Stimulated activated CD8-positive, alpha-beta memory T cell treated with anti-CD3 and anti-CD28 coated beads, Interleukin-4, amount 100 ng/mL, for 4 hours (primary cell): Measurements from ENCODE around the gene SLIT3.

ENCODE experiments used
- DNase-seq, 2 donors: peaks; one replicate each; pipeline ENCODE4 v3.0.0-alpha.2; 2020; ENCODE audit warnings: low read depth in 2 of 2, low spot score in 1 of 2

Gene SLIT3

DNA sequence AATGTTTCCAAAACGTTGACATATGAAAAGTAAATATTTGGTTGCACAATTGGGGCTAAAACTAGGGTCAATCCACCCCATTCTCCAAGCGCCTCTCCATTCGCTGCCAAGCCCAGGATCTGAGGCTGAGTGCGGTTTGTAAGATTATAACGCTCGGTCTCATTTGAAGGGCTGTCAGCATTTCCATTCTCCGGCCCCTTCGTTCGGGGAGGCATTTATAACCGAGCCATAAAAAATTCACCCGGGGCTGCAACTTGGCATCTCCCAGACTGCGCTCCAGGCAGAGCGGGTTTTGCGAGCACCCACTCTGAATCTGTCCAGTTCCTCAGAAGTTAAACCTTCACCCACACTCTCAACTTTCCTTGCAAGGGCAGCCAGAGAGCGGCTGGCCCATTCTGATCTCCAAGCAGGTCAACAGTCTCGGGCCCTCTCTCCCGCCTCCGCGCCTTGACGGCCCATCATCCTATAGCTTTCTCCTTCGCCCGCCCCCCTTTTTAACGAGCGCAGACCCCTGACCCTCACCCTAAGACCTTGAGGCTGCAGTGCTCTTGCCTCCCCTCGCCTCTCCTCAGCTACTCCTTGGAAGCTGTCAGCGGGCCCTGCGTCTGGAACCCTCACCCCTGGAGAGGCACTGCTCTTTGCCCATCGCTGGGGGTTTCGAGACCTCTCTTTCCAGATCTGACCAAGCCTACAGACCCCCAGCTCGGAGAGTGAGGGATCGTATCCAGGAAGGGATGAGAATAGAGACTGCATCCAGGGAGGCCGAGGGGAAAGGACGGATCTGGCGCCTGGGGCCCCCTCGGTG is 1.1 kb downstream of the SLIT3 start:
- DNase-seq = no peak

GRCh38 chr5:169299191-169299662 is 1.7 kb downstream of the SLIT3 start:
- DNase-seq = no peak

GRCh38 chr5:169298193-169298592 is 2.7 kb downstream of the SLIT3 start:
- no peak for DNase-seq

- DNase-seq = no peak
Measured at GRCh38 chr5:169296419-169297143, 4.4 kb downstream of the SLIT3 start.

- no peak for DNase-seq
Measured at GRCh38 chr5:169295306-169295705, 5.6 kb downstream of the SLIT3 start.

- DNase-seq = no peak
Measured at GRCh38 chr5:169294621-169295020, 6.3 kb downstream of the SLIT3 start.

DNA sequence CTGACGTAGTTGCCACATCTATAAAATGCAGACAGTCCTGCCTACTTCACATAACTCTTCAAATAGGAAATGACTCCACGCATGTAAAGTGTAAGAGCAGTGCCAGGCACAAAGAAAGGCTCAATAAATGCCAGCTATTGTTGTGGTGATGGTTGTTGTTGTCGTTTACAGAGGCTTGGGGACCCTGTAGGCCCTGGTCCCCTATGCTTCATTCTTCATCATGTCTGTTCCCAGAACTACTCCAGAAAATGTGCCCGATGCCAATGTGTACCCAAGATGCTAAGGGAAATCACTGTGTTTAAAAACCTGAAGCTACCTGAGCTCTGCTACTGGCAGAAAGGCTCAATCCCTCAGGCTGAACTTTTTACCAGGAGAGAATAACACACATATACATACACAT is 9.1 kb downstream of the SLIT3 start:
- DNase-seq = no peak

DNA sequence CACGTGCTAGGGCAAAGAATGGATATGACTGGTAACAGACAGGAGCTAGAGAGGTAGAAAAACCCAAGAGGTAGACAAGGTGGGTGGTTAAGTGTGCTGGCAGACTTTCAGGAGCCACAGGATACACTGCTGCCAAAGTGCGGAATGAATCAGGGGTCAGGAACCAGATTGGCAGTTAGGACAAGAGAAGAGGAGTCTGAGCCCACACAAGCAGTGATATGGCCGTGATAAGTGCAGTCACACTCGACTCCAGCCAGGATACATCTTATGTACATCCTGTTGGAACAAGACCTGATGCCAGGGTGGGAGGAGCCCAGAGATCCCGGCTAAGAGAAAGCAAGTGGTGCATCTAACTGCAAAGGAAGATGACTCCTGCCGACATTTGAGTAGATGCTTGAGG is 10.0 kb downstream of the SLIT3 start:
- DNase-seq = no peak

DNA sequence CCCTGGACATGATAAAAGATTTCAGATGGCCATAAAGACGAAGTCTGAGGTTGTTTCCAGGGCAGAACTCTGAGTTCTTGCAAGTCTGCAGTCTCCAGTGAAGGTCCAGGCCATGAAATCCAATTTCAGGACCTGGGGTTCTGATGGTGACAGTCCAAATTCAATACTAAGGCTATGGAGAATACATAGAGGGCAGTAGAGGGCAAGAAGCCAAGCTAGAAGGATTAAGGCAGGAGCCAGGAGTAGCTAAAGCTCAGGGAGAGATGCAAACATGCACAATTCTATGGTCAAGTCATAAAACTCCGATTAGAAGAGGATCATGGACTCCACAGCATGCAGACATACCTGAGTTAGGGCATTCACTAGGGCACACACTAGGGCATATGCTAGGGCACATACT is 11.4 kb downstream of the SLIT3 start:
- no peak for DNase-seq

GRCh38 chr5:169288066-169288930 is 12.6 kb downstream of the SLIT3 start:
- no peak for DNase-seq

- no peak for DNase-seq
Measured at GRCh38 chr5:169287529-169287928, 13.4 kb downstream of the SLIT3 start.

DNA sequence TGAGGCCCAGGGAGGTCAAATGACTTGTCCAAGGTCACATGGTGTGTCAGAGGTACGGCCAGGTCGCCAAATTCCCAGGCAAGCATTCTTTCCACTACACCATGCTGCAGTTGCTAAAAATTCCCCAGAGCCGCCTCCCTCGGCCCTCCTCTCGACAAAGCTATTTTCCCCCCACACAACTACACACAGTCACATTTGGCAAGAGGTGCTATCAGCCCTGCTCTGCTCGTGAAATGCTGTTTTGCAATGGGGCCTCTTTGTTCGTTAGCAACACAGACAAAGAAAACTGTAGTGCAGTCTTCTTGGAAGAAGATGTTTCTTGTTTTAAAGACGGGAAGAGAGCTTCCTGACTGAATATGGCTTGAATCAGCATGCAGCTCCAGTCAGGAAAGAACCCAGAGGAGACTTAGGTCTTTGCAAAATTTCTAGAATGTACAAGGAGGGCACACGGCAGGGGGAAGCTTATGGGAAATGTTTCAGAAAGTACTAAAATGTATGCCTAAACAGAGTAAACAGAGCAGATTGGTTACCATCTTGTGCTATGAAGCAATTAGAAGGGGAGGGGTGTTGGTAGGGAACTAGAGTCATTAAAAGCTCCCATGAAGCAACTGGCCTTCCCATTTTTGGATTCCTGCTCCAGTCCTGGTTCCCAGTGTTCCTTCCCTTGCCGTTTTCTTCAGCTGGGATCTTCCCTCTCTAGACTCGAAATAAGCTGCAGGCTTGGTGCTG is 14.2 kb downstream of the SLIT3 start:
- no peak for DNase-seq

GRCh38 chr5:169283887-169284286 is 17.1 kb downstream of the SLIT3 start:
- no peak for DNase-seq

GRCh38 chr5:169281625-169282024 is 19.3 kb downstream of the SLIT3 start:
- DNase-seq = no peak

DNA sequence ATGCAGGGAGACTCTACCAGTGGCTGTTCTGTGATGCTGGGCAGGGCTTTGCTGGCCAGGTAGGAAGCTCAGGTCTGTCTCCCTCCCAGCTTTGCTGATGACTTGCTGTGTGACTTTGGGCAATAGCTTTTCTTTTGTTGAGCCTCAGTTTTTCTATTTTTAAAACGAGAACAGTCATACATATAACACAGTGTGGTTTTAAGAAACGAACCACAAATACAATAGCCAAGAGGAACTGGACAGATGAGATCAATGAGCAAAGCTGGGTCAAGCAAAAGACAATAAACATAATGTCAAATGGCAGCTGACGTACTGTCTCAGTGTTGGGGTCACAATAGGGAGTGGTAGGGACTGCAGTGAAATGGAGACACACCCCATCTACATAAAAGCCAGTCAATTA is 20.2 kb downstream of the SLIT3 start:
- DNase-seq = no peak

- no peak for DNase-seq
Measured at GRCh38 chr5:169280286-169280685, 20.7 kb downstream of the SLIT3 start.

DNA sequence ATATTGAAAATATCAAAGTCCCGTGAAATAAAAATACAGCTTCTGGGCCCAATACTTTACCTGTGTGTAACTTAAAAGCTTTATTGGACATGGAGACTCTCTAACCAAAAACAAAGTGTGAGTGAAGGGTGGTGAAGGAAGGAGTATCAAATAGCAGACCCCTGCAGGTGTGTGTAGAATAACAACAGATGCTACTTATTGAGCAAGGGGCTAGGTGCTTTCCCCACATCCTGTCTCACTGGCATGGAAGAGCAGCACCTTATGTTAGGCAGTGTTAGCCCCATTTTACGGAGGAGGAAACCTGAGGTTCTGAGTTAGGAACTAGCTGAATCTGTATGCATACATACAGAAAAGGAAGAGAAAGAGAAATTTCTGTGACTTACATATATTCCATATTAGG is 21.8 kb downstream of the SLIT3 start:
- DNase-seq = no peak

DNA sequence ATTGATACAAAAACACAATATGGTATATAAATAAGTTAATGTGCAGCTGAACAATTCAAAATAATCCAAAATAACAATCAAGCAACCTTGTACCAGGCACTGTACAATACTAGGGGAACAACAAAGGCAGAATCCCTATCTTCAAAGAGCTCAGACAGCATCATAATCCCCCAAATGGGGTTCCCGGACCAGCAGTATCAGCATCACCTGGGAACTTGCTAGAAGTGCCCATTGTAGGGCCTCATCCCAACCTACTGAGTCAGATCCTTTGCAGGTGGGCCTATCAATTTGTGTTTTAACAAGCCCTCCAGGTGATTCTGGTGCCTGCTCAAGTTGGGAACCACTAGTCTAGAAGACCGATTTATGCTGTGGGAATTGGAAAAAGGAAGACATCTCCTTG is 27.1 kb downstream of the SLIT3 start:
- no peak for DNase-seq

- no peak for DNase-seq
Measured at GRCh38 chr5:169273451-169273850, 27.5 kb downstream of the SLIT3 start.

GRCh38 chr5:169272731-169273427 is 28.1 kb downstream of the SLIT3 start:
- no peak for DNase-seq
